Neural cell (in vitro differentiated cells): ENCODE results near the gene MAPK11. TPM values are rescaled to one million over a fixed set of nuclear protein-coding genes. Genes with fewer than 3 reads are reported as not detected.

Source experiments
- H2AFZ ChIP-seq: fragments of 200-600, 300-800 bp; sonication (generic), shearing (Covaris generic); 2 replicates; pipeline ENCODE4 v1.6.0; 2014; ENCODE audit warnings: low read depth, mild to moderate bottlenecking, antibody characterized with exemption, low read length, moderate library complexity
- H3F3A ChIP-seq: fragments of 200-600 bp; shearing (Covaris generic); 2 replicates; pipeline ENCODE4 v1.6.1; 2016; ENCODE audit warnings: mild to moderate bottlenecking, moderate library complexity, mixed read lengths, antibody characterized with exemption, low read length; ENCODE audit not compliant: insufficient read depth, poor library complexity, severe bottlenecking
- H3K27ac ChIP-seq: fragments of 200-600, 300-800 bp; sonication (generic), shearing (Covaris generic); 2 replicates; pipeline ENCODE4 v1.5.1; 2014; ENCODE audit warnings: mild to moderate bottlenecking, low read length, moderate library complexity
- H3K27me3 ChIP-seq: fragments of 300-800, 200-600 bp; sonication (generic), shearing (Covaris generic); 2 replicates; pipeline ENCODE4 v1.6.0; 2014; ENCODE audit warnings: mild to moderate bottlenecking, low read depth, low read length, moderate library complexity; ENCODE audit not compliant: insufficient read depth
- H3K36me3 ChIP-seq: fragments of 300-800, 200-600 bp; sonication (generic), shearing (Covaris generic); 2 replicates; pipeline ENCODE4 v1.5.1; 2014; ENCODE audit warnings: mild to moderate bottlenecking, antibody characterized with exemption, low read length, moderate library complexity; ENCODE audit not compliant: insufficient read depth
- H3K4me2 ChIP-seq: fragments of 300-800, 200-600 bp; sonication (generic), shearing (Covaris generic); 2 replicates; pipeline ENCODE4 v1.6.0; 2014; ENCODE audit warnings: mild to moderate bottlenecking, low read length
- H3K4me3 ChIP-seq: fragments of 300-800, 200-600 bp; sonication (generic), shearing (Covaris generic); 2 replicates; pipeline ENCODE4 v1.5.1; 2014; ENCODE audit warnings: mild to moderate bottlenecking, low read length, moderate library complexity
- H3K79me2 ChIP-seq: fragments of 200-600 bp; shearing (Covaris generic); replicated peaks from 2 replicates; pipeline ENCODE4 v1.6.0; 2014; ENCODE audit warnings: mild to moderate bottlenecking, low read length, moderate library complexity; ENCODE audit not compliant: insufficient read depth
- H3K9ac ChIP-seq: fragments of 300-800, 200-600 bp; sonication (generic), shearing (Covaris generic); 2 replicates; pipeline ENCODE4 v1.6.1; 2016; ENCODE audit warnings: mild to moderate bottlenecking, low read length, mixed read lengths
- H3K9me2 ChIP-seq: fragments of 200-600 bp; shearing (Covaris generic); 2 replicates; pipeline ENCODE4 v1.6.1; 2016; ENCODE audit warnings: mild to moderate bottlenecking, low read length, mixed read lengths; ENCODE audit not compliant: insufficient read depth
- H3K9me3 ChIP-seq: fragments of 200-600, 300-800 bp; sonication (generic), shearing (Covaris generic); 2 replicates; pipeline ENCODE4 v1.6.1; 2016; ENCODE audit warnings: mild to moderate bottlenecking, mixed run types, low read length, moderate library complexity, mixed read lengths
- H4K20me1 ChIP-seq: fragments of 200-600 bp; shearing (Covaris generic); 2 replicates; pipeline ENCODE4 v1.6.1; 2016; ENCODE audit warnings: mild to moderate bottlenecking, mixed run types; ENCODE audit not compliant: insufficient read depth
- CTCF ChIP-seq: fragments of 450-650 bp; IDR thresholded peaks from 2 replicates; pipeline ENCODE4 v1.5.1; 2014; ENCODE audit warnings: antibody characterized with exemption, mild to moderate bottlenecking, moderate library complexity; ENCODE audit not compliant: poor library complexity, severe bottlenecking
- EP300 ChIP-seq: fragments of 450-650 bp; conservative IDR thresholded peaks from 2 replicates; pipeline ENCODE4 v1.6.1; 2014; ENCODE audit warnings: antibody characterized with exemption, mild to moderate bottlenecking, moderate library complexity; ENCODE audit not compliant: poor library complexity, severe bottlenecking
- EZH2 ChIP-seq: fragments of 200-600, 300-800 bp; shearing (Covaris generic), sonication (generic); IDR thresholded peaks from 2 replicates; pipeline ENCODE4 v1.6.1; 2014; ENCODE audit warnings: antibody characterized with exemption, low read length, borderline replicate concordance, mild to moderate bottlenecking; ENCODE audit not compliant: insufficient read depth, poor library complexity, severe bottlenecking
- MXI1 ChIP-seq: fragments of 450-650 bp; conservative IDR thresholded peaks from 2 replicates; pipeline ENCODE4 v1.6.1; 2014; ENCODE audit warnings: antibody characterized with exemption, mild to moderate bottlenecking; ENCODE audit not compliant: poor library complexity, severe bottlenecking
- POLR2AphosphoS5 ChIP-seq: IDR thresholded peaks from 2 replicates; pipeline ENCODE4 v1.6.1; 2012
- RAD21 ChIP-seq: fragments of 450-650 bp; conservative IDR thresholded peaks from 2 replicates; pipeline ENCODE4 v1.6.1; 2014; ENCODE audit warnings: antibody characterized with exemption, mild to moderate bottlenecking, moderate library complexity
- REST ChIP-seq: IDR thresholded peaks from 2 replicates; pipeline ENCODE4 v1.6.1; 2012; ENCODE audit warnings: borderline replicate concordance
- SMC3 ChIP-seq: fragments of 450-650 bp; conservative IDR thresholded peaks from 2 replicates; pipeline ENCODE4 v1.6.1; 2014; ENCODE audit warnings: antibody characterized with exemption, mild to moderate bottlenecking, moderate library complexity; ENCODE audit not compliant: poor library complexity
- TAF1 ChIP-seq: IDR thresholded peaks from 2 replicates; pipeline ENCODE4 v1.6.1; 2012; ENCODE audit warnings: low read depth
- polyA plus RNA-seq: library from polyadenylated mRNA; depleted of rRNA; stranded (reverse); fragments of >200 nt; gene quantifications from 2 replicates; pipeline ENCODE4 v1.2.3, GENCODE V29; 2014

MAPK11 gene
- polyA plus RNA-seq, 1 donor from 2014 or later, result 36.3 TPM

- TF ChIP-seq EP300, result no peak
- no peak for TF ChIP-seq RAD21
- no peak for TF ChIP-seq SMC3
Observed at GRCh38 chr22:50287731-50288130, 17.6 kb upstream of the MAPK11 start (continued).

GRCh38 chr22:50286701-50287318 is 16.6 kb upstream of the MAPK11 start:
- Histone ChIP-seq H3K27me3 (no peaks in the 10 kb centered on the region), H3K4me2 (no peak overlapping the region), H3K9me2 (no peaks in the 10 kb centered on the region), H3K27ac (no peak overlapping the region), H3K79me2 (peaks cover 5% of the 10 kb centered on the region), H4K20me1 (no peaks in the 10 kb centered on the region), H3K36me3 (no peaks in the 10 kb centered on the region), H3K9me3 (no peaks in the 10 kb centered on the region), H2AFZ (no peak overlapping the region), H3K4me3 (no peak overlapping the region), H3F3A (no peaks in the 10 kb centered on the region), H3K9ac (no peak overlapping the region)
- TF ChIP-seq REST, result no peak
- no peak for TF ChIP-seq MXI1
- no peak for TF ChIP-seq SMC3
- TF ChIP-seq TAF1, result no peak
- no peak for TF ChIP-seq POLR2AphosphoS5
- TF ChIP-seq RAD21, result no peak
- no peak for TF ChIP-seq EZH2
- no peak for TF ChIP-seq EP300
- TF ChIP-seq CTCF, result no peak

GRCh38 chr22:50286275-50286674 is 16.1 kb upstream of the MAPK11 start:
- TF ChIP-seq SMC3 (no peak), REST (no peak), EZH2 (no peak)
- Histone ChIP-seq H2AFZ (no peak overlapping the region), H3K4me2 (no peak overlapping the region), H3K9me3 (no peaks in the 10 kb centered on the region), H3K4me3 (no peak overlapping the region), H3K27ac (no peak overlapping the region), H3K9me2 (no peaks in the 10 kb centered on the region), H3F3A (no peaks in the 10 kb centered on the region), H3K79me2 (peaks cover 5% of the 10 kb centered on the region), H3K27me3 (no peaks in the 10 kb centered on the region), H3K36me3 (no peaks in the 10 kb centered on the region), H4K20me1 (no peaks in the 10 kb centered on the region), H3K9ac (no peak overlapping the region)
